GM06990 (cell line): Measurements from ENCODE around the gene PSORS1C2.

ENCODE experiments used
- DNase-seq: peaks from one replicate; pipeline ENCODE4 v3.0.0-alpha.2; 2011; ENCODE audit not compliant: insufficient read length; ENCODE audit errors: extremely low read depth
- H3K27me3 ChIP-seq: replicated peaks from 2 replicates; pipeline ENCODE4 v1.6.0; 2011; ENCODE audit warnings: low read length; ENCODE audit not compliant: control insufficient read depth, insufficient read depth
- H3K36me3 ChIP-seq: 2 replicates; pipeline ENCODE4 v1.5.1; 2011; ENCODE audit warnings: low read length; ENCODE audit not compliant: control insufficient read depth, insufficient read depth
- H3K4me3 ChIP-seq: replicated peaks from 2 replicates; pipeline ENCODE4 v1.5.1; 2011; ENCODE audit warnings: low read depth, mild to moderate bottlenecking, control low read depth, low read length
- CTCF ChIP-seq: IDR thresholded peaks from 2 replicates; pipeline ENCODE4 v1.5.1; 2011; ENCODE audit warnings: low read length, control low read depth, mild to moderate bottlenecking, inconsistent platforms; ENCODE audit not compliant: insufficient read depth, poor library complexity, severe bottlenecking

The PSORS1C2 gene

GRCh38 chr6:31179896-31180295, 41.0 kb upstream of the PSORS1C2 start:
- Histone ChIP-seq H3K4me3 (no peak overlapping the region), H3K36me3 (no peaks in the 10 kb centered on the region), H3K27me3 (no peaks in the 10 kb centered on the region)
- DNase-seq, result no peak
- no peak for TF ChIP-seq CTCF

GRCh38 chr6:31179042-31179386, 40.1 kb upstream of the PSORS1C2 start:
- no peak for TF ChIP-seq CTCF
- no peak for DNase-seq
- H3K36me3 ChIP-seq, result no peaks in the 10 kb centered on the region
- no peaks in the 10 kb centered on the region for H3K27me3 ChIP-seq
- no peak overlapping the region for H3K4me3 ChIP-seq

GRCh38 chr6:31178143-31179041, 39.5 kb upstream of the PSORS1C2 start:
- no peaks in the 10 kb centered on the region for H3K36me3 ChIP-seq
- no peaks in the 10 kb centered on the region for H3K27me3 ChIP-seq
- H3K4me3 ChIP-seq, result no peak overlapping the region
- no peak for TF ChIP-seq CTCF
- DNase-seq, result peak; percentile 41

- no peak for DNase-seq
- H3K27me3 ChIP-seq, result no peaks in the 10 kb centered on the region
- no peak overlapping the region for H3K4me3 ChIP-seq
- no peak for TF ChIP-seq CTCF
- H3K36me3 ChIP-seq, result no peaks in the 10 kb centered on the region
Measured at GRCh38 chr6:31175971-31176370, 37.1 kb upstream of the PSORS1C2 start.

GRCh38 chr6:31174378-31174777, 35.5 kb upstream of the PSORS1C2 start:
- DNase-seq, result no peak
- H3K36me3 ChIP-seq, result no peaks in the 10 kb centered on the region
- H3K27me3 ChIP-seq, result no peaks in the 10 kb centered on the region
- TF ChIP-seq CTCF, result no peak
- H3K4me3 ChIP-seq, result no peak overlapping the region
